ENCODE results near the gene DNAJC25. TPM values are rescaled to one million over a fixed set of nuclear protein-coding genes. Genes with fewer than 3 reads are reported as not detected.

DNAJC25 gene
- total and polyA plus RNA-seq, 12 donors, result 3.8 to 9.3 (median 5.0) TPM

DNA sequence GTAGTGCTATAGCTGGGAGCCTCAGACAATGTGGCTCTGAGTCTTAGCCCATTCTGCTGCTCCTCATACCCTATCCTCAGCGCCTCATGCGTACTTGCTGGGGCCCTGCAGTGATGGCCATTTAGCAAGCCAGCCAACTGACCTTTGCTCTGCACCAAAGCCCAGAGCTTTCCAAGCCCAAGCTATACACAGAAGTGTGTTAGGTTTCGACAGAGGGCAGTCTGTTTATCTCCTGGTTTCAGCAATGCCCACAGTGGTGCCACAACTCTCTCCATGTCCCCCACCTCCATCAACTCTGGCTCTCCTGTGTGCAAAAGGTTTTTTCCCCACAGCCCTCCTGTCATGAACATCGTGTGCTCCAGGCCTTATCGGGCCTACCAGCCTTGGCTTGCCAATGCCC lies 47.2 kb downstream of the DNAJC25 start:
- DNase-seq, result no peak
- no peak overlapping the region for H3K27ac ChIP-seq
- no peaks in the 10 kb centered on the region for H3K4me1 ChIP-seq
- intact Hi-C loops (cut with DNase I), result no loop called here
- H3K9me3 ChIP-seq, result no peaks in the 10 kb centered on the region
- H3K4me3 ChIP-seq, result no peak overlapping the region
- 94 to 97% methylated on average over 5 of the region's 5 CpGs for WGBS, 2 donors
- no peaks in the 10 kb centered on the region for H3K27me3 ChIP-seq
- H3K36me3 ChIP-seq, result peaks cover 0 to 60% (median 4%) of the 10 kb centered on the region in 9 donors
- ATAC-seq, result no peak
- TF ChIP-seq, protein P1, sequence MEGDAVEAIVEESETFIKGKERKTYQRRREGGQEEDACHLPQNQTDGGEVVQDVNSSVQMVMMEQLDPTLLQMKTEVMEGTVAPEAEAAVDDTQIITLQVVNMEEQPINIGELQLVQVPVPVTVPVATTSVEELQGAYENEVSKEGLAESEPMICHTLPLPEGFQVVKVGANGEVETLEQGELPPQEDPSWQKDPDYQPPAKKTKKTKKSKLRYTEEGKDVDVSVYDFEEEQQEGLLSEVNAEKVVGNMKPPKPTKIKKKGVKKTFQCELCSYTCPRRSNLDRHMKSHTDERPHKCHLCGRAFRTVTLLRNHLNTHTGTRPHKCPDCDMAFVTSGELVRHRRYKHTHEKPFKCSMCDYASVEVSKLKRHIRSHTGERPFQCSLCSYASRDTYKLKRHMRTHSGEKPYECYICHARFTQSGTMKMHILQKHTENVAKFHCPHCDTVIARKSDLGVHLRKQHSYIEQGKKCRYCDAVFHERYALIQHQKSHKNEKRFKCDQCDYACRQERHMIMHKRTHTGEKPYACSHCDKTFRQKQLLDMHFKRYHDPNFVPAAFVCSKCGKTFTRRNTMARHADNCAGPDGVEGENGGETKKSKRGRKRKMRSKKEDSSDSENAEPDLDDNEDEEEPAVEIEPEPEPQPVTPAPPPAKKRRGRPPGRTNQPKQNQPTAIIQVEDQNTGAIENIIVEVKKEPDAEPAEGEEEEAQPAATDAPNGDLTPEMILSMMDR (IDR thresholded peaks at IDR 0.05), result no peak

GRCh38 chr9:111679199-111679598 lies 48.1 kb downstream of the DNAJC25 start:
- DNase-seq (no peak), ATAC-seq (no peak)
- peaks cover 0 to 59% (median 4%) of the 10 kb centered on the region in 9 donors for H3K36me3 ChIP-seq
- TF ChIP-seq, protein P1 (IDR thresholded peaks at IDR 0.05), result no peak
- no peaks in the 10 kb centered on the region for H3K9me3 ChIP-seq
- H3K27ac ChIP-seq, result no peak overlapping the region
- H3K4me3 ChIP-seq, result no peak overlapping the region
- 97% methylated on average over 6 of the region's 6 CpGs for WGBS, 2 donors
- intact Hi-C loops (cut with DNase I), result no loop called here
- no peaks in the 10 kb centered on the region for H3K4me1 ChIP-seq
- no peaks in the 10 kb centered on the region for H3K27me3 ChIP-seq

- Histone ChIP-seq H3K36me3 (peaks cover 0 to 27% (median 0%) of the 10 kb centered on the region in 9 donors), H3K4me1 (no peaks in the 10 kb centered on the region), H3K4me3 (no peak overlapping the region), H3K9me3 (no peaks in the 10 kb centered on the region), H3K27me3 (no peaks in the 10 kb centered on the region), H3K27ac (peak overlapping the region in 1 of 10 donors; percentile 11)
- ATAC-seq (no peak), DNase-seq (no peak)
- TF ChIP-seq, protein P1 (IDR thresholded peaks at IDR 0.05), result no peak
- intact Hi-C loops (cut with DNase I), result loop anchor here in 1 of 10 donors (10.0 kb wide), 1 partner anchor 89 kb away; the partner anchor contains the start of gene PTGR1
- 70 to 98% methylated on average over 1 of the region's 1 CpG for WGBS, 2 donors
Observed at GRCh38 chr9:111683392-111683791, 52.3 kb downstream of the DNAJC25 start.

GRCh38 chr9:111691672-111692329 lies 60.7 kb downstream of the DNAJC25 start:
- DNase-seq (no peak), ATAC-seq (no peak)
- H3K9me3 ChIP-seq, result no peaks in the 10 kb centered on the region
- no peak overlapping the region for H3K4me3 ChIP-seq
- intact Hi-C loops (cut with DNase I), result loop anchor here in 4 of 10 donors (2.0 to 10.0 kb wide), 3 partner anchors 93 to 97 kb away; partner anchors contain the start of gene PTGR1 (in 4 of the 4)
- WGBS, 2 donors, result 52 to 54% methylated on average over 5 of the region's 5 CpGs
- H3K27ac ChIP-seq, result no peak overlapping the region
- H3K27me3 ChIP-seq, result no peaks in the 10 kb centered on the region
- TF ChIP-seq, protein P1 (IDR thresholded peaks at IDR 0.05), result peak in 5 of 9 donors; percentile 24 to 50 (median 45)
- no peaks in the 10 kb centered on the region for H3K4me1 ChIP-seq
- no peaks in the 10 kb centered on the region for H3K36me3 ChIP-seq
